ENCODE measurements around the gene GRIP2.

Gene GRIP2

DNA sequence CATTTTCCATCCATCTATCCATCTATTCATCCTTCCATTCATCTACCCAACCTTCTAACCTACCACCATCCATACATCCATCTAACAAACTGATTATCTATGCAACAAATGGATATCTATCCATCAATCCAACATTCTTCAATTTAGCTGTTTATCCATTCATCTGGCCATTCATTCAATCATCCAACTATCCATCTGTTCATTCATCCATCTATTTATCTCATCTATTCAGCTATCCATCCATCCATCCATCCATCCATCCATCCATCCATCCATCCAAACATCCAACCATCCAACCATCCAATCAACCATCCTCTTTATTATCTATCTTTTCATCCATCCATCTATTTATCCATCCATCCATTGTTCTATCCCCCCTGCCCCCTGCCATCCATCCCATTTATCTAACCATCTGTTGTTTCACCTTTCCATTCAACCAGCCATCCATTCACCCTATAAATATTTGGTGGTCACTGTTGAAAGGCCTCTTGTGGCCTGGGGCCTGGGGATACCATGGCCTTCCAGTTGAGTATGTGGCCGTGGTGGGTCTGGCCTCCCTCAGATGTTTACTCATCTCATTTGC, 93.1 kb downstream of the GRIP2 start:
- Histone ChIP-seq H3K4me2 (ENCODE audit: low read length) (no peak overlapping the region), H3K4me1 (peaks cover 3% of the 10 kb centered on the region), H2AFZ (no peak overlapping the region), H3K27ac (no peak overlapping the region), H3K9me3 (ENCODE audit: control insufficient read depth, low read length) (no peaks in the 10 kb centered on the region), H3K27me3 (ENCODE audit: control insufficient read depth, insufficient read depth, low read length) (no peaks in the 10 kb centered on the region), H3K36me3 (ENCODE audit: control insufficient read depth, insufficient read depth, low read length) (no peaks in the 10 kb centered on the region), H3K9ac (no peak overlapping the region), H3K79me2 (no peaks in the 10 kb centered on the region), H3K4me3 (ENCODE audit: low read depth, low read length) (no peak overlapping the region)
- TF ChIP-seq CTCF (IDR thresholded peaks at IDR 0.05): no peak

DNA sequence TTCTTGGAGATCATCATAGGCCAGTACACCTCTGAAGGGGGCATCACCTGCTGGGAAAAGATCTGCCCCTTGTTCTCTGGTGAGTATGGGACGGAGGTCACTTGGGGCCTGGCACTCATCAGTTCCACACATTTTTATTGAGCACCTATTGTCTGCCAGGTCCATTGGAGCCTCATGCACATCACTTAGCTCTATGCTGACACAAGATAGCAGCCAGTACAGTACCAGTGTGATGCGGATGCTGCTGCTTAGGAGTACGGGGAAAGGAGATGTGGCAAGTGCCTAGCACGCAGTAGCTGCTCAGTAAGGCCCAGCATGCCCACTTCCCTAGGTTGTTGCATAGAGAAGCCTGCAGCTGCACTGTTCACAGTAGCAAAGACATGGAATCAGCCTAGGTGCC, 94.4 kb downstream of the GRIP2 start:
- H2AFZ ChIP-seq: no peak overlapping the region
- H3K79me2 ChIP-seq: no peaks in the 10 kb centered on the region
- H3K4me1 ChIP-seq: no peaks in the 10 kb centered on the region
- TF ChIP-seq CTCF (IDR thresholded peaks at IDR 0.05): no peak
- no peak overlapping the region for H3K4me3 ChIP-seq (ENCODE audit: low read depth, low read length)
- H3K27ac ChIP-seq: no peak overlapping the region
- no peaks in the 10 kb centered on the region for H3K36me3 ChIP-seq (ENCODE audit: control insufficient read depth, insufficient read depth, low read length)
- H3K4me2 ChIP-seq (ENCODE audit: low read length): no peak overlapping the region
- H3K9me3 ChIP-seq (ENCODE audit: control insufficient read depth, low read length): no peaks in the 10 kb centered on the region
- H3K27me3 ChIP-seq (ENCODE audit: control insufficient read depth, insufficient read depth, low read length): no peaks in the 10 kb centered on the region
- H3K9ac ChIP-seq: no peak overlapping the region

DNA sequence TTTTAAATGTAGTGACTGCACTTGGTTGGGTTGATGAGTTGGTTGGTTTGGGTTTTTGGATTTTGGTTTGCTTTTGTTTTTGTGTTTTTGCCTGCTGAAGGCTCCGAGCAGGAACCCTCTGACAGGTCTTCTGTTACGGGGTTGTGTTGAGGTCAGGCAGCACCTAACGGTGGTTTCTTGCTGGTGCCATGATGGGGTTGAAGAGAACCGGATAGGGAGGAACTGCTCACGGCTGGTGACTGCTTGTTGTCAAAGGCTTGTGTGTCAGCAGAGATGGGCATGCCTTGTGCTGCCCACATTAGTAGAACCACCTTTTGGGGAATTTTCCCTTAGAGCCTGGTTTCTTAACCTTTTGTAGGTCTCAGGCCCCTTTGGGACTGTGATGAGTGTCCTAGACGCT, 95.8 kb downstream of the GRIP2 start:
- Histone ChIP-seq H3K4me3 (ENCODE audit: low read depth, low read length) (no peak overlapping the region), H3K27me3 (ENCODE audit: control insufficient read depth, insufficient read depth, low read length) (no peaks in the 10 kb centered on the region), H3K4me1 (no peaks in the 10 kb centered on the region), H3K36me3 (ENCODE audit: control insufficient read depth, insufficient read depth, low read length) (no peaks in the 10 kb centered on the region), H3K27ac (no peak overlapping the region), H2AFZ (no peak overlapping the region), H3K79me2 (no peaks in the 10 kb centered on the region), H3K9me3 (ENCODE audit: control insufficient read depth, low read length) (no peaks in the 10 kb centered on the region), H3K9ac (no peak overlapping the region), H3K4me2 (ENCODE audit: low read length) (no peak overlapping the region)
- no peak for TF ChIP-seq CTCF (IDR thresholded peaks at IDR 0.05)

DNA sequence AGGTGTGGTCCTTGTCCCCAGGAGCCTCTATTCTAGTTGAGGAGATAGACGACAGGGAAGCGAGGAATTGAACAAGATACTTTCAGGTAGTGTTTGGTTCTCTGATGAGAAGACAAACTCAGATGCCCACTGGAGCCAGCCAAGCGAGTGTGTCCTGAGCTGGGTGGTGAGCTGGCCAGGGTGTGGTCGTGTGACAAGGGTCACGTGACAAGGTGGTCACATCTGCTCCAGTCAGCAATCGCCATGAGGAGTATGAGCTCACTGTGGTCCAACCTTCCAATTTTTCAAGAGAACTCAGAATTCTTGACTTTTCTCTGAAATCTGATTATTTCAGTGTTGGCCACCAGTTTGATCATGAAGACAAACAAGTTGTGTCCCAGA, 98.2 kb downstream of the GRIP2 start:
- no peaks in the 10 kb centered on the region for H3K9me3 ChIP-seq (ENCODE audit: control insufficient read depth, low read length)
- no peak overlapping the region for H3K9ac ChIP-seq
- H3K27me3 ChIP-seq (ENCODE audit: control insufficient read depth, insufficient read depth, low read length): no peaks in the 10 kb centered on the region
- no peak overlapping the region for H2AFZ ChIP-seq
- no peaks in the 10 kb centered on the region for H3K79me2 ChIP-seq
- H3K27ac ChIP-seq: no peak overlapping the region
- TF ChIP-seq CTCF (IDR thresholded peaks at IDR 0.05): no peak
- H3K4me2 ChIP-seq (ENCODE audit: low read length): no peak overlapping the region
- H3K4me3 ChIP-seq (ENCODE audit: low read depth, low read length): no peak overlapping the region
- no peaks in the 10 kb centered on the region for H3K36me3 ChIP-seq (ENCODE audit: control insufficient read depth, insufficient read depth, low read length)
- no peaks in the 10 kb centered on the region for H3K4me1 ChIP-seq

GRCh38 chr3:14441240-14441919, 98.8 kb downstream of the GRIP2 start:
- Histone ChIP-seq H3K4me3 (ENCODE audit: low read depth, low read length) (no peak overlapping the region), H3K27ac (no peak overlapping the region), H3K9me3 (ENCODE audit: control insufficient read depth, low read length) (no peaks in the 10 kb centered on the region), H3K4me1 (no peaks in the 10 kb centered on the region), H3K36me3 (ENCODE audit: control insufficient read depth, insufficient read depth, low read length) (no peaks in the 10 kb centered on the region), H3K4me2 (ENCODE audit: low read length) (no peak overlapping the region), H3K9ac (no peak overlapping the region), H3K27me3 (ENCODE audit: control insufficient read depth, insufficient read depth, low read length) (no peaks in the 10 kb centered on the region), H2AFZ (no peak overlapping the region), H3K79me2 (no peaks in the 10 kb centered on the region)
- TF ChIP-seq CTCF (IDR thresholded peaks at IDR 0.05): no peak
